HG03103 (cell line): Measurements from ENCODE around the gene DOCK1.

ENCODE experiments used
- ATAC-seq: cut with Tn5 transposase; IDR thresholded peaks from one replicate; pipeline ENCODE4 v1.9.1; 2021; ENCODE audit warnings: low read depth; ENCODE audit not compliant: unreplicated experiment

DOCK1 gene

DNA sequence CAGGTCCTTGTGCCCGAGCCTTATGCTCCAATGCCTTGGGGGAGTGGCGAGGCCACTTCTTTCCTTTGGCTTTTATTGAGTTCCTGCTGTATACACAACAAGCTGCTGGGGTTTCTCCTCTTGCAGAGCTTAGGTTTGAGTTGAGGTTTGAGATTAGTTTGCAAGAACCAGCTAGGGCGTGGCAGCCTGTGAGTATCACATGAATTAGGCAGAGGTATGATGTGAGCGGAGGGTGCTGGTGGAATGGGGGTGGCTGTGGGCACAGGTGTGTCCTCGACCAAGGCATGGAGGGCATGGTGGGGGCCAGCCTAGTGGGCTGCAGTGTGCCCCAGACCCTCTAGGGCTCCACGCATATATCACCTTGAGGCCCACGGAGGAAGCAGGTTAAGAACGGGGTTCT lies 123.3 kb downstream of the DOCK1 start:
- no peak for ATAC-seq

DNA sequence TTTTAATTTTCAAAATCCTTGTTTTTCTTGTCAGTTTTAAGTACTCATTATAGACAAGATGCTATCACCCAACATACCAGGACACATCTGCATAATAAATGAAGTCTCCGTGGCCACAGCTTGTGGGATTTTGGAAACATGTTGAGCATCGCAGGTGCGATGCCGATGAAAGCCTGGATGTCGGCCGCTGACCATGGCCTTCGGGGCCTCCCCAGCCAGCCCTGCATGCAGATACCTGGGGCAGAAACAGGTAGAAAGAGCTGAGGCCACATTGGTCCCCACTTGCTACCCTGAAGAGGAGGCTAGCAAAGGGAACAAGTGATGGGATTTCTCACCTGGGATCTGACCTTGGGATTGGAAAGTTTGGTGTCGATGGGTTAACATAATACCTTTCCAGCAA lies 123.8 kb downstream of the DOCK1 start:
- no peak for ATAC-seq

DNA sequence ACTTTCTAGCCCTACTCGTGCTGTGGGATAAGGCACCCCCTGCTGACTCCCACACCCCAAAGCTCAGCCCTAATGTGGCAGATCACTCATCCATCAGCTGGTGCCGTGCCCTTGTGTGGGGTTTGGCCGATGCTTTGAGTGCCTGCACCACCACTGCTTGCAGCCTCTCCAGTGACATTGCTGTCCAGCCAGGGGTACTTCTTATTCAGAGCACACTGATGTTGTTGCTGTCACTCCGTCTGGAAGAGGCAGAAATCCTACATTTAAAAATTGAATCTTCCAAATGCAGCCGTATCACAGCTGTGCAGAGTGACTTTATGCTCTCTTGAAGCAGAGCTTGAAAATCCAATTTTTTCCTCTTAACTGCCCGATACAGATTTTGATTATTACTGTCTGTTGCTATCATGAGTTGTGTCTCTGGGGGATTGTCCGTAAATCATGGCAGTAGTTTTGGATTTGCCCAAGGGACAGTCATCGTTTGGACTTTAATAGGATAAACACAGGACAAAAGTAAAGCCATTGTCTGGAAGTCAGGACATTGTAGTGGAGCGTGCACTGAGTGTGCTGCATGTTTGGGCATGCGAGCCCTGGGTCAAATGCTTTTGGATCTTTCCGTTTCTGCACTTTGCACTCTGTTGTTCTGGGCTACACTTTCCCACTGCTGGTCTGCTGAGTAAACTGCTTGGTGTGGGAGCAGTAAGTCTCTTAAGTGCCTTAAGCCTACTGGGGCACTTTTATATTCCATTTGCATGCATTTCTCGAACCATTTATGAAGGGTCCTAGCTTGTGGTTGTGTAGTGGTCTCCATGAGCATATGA lies 128.2 kb downstream of the DOCK1 start:
- ATAC-seq = no peak

DNA sequence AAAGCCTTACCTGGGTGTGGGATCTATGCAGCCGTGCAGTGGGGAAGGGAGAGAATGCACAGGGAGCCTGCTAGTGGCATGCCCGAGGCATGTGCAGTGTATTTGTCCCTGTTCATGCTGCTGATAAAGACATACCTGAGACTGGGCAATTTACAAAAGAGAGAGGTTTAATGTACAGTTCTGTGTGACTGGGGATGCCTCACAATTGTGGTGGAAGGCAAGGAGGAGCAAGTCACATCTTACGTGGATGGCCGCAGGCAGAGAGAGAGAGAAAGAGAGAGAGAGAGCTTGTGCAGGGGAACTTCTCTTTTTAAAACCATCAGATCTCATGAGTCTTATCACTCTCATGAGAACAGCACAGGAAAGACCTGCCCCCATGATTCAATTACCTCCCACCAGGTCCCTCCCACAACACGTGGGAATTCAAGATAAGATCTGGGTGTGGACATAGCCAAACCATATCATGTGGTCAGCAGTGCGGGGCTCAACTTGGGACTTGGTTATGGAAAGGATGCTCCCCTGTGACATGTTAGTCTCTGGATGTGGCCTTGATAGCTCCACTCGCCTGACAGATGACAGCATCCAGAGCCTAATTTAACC lies 128.9 kb downstream of the DOCK1 start:
- ATAC-seq = no peak

DNA sequence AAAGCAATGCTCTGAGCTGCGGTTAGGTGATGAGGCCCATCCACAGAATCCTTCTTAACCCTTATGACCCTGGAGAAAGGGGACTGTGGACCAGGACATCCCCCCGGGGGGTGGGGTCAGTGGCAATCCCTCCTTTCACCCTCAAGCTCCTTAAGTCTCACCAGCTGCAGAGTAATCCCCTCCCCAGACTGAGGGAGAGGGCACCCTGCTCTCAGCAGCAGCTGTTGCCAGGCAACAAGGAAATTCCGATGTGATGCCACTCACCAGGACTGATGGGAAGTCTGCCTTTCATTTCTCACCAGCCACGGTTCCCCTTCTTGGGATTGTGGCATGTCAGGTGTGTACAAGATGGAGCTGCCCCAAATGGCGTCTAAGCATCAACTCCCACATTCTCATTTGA lies 129.6 kb downstream of the DOCK1 start:
- ATAC-seq = no peak

DNA sequence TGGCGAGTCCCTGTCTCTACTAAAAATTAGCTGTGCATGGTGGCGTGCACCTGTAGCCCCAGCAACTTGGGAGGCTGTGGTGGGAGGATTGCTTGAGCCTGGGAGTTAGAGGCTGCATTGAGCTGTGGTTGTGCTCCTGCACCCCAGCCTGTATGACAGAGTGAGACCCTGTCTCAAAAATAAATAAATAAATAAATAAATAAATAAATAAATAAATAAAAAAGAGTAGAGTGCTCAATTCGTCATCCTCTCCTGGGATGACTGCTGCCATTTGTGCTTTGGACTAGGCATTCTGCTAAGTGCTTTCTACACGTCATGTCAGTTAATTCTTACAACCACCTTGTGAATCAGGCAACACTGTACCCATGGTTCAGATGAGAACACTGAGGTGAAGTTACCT lies 130.6 kb downstream of the DOCK1 start:
- ATAC-seq = no peak

DNA sequence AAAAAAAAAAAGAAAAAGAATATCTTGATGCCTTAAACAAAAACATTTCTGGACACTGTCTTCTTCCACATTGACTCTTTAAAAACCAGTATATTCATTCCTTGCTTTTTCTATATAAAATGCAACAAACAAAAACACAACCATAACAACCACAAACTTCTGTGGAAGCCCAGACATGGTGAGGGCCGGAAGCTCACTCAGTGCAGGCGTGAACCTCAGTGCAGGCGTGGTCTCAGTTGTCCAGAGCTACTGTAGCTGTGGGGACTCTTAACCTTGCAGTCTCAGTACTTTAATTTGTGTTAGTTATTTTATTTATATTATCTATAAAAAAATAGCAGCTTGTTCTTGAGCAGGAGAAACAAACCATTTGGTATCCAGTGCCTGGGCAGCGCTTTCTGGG lies 131.8 kb downstream of the DOCK1 start:
- no peak for ATAC-seq

DNA sequence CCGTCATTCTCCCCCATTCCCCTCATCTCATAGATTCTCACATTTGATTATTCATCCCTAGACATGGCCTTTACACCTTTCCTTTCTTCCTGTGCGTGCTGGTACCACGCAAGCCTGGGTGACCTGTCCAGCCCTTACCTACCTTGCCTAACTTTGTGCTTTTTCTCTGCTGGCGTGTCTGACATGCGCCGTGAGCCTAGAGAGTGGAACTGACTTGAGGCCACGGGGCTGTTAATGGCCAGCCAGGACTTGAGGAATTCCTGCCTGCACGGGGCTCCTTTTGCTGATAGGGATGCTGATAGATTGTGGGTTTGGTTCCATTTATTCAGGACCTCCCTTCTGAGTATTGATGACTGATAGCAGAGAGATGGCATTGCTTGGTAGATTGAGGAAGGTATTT lies 134.2 kb downstream of the DOCK1 start:
- no peak for ATAC-seq

DNA sequence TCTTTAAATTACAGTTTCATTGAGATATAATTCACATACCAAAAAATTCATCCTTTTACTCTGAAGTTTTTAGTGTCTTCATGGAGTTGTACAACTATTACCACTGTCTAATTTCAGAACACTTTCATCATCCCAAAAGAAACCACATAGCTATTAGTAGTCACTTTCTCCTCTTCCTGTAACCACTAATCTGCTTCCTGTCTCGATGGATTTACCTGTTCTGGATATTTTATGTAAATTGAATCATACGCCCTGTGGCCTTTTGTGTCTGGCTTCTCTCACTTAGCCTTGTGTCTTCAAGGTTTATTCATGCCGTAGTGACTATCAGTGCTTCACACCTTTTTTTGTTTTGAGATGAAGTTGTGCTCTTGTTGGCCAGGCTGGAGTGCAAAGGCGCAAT lies 135.5 kb downstream of the DOCK1 start:
- ATAC-seq = no peak

DNA sequence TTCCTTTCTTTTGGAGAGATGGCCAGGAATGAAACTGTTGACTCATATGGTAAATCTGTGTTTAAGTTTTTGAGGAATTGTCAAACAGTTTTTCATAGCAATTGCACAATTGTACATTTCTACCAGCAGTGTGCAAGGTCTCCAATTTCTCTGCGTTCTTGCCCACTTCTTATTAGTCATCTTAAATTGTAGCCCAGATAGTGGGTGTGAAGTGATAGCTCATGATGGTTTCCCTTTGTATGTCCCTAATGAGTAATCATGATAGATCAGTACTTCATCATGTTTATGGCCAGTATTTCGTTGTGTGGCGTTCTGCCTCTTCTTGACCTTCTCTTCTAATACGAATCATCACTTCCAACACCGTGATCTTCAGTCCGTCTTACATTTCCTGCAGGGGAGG lies 136.3 kb downstream of the DOCK1 start:
- no peak for ATAC-seq

DNA sequence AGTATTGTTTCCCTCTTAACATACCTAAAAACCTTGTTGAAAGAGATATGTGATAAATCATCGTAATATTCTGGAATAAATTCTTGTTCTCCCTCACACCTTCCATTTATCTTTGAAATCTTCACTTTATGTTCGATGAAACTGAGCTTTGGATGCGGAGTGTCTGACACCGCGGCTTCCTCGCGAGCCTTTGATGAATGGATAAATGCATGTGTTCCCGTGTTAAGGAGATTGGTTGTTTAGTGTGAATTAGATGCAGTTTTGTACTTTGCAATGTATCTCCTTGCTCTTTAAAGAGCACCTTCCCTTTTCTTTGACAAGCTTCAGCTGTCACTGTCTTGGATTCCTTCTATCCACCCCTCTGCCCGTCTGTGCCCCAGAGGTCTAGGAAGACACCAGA lies 138.1 kb downstream of the DOCK1 start:
- ATAC-seq = no peak

DNA sequence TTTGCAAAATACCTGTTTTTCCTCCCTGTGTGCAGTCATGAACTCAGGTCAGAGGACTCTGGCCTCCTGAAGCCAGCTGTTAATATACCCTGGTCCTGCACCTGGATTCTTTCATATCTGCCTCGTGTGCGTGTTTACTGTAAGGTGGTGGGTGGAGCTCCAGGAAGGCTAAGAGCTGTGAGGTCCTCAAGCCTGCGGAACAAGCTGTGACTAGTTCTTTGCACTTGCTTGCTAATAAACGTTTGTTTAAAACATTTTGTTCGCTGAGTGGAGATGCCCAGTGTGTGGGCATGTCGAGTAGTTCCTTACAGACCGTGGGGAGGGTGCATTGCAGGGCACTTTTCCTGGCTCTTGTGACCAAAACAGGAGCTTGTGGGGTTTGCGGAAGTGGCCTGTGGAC lies 139.0 kb downstream of the DOCK1 start:
- no peak for ATAC-seq

DNA sequence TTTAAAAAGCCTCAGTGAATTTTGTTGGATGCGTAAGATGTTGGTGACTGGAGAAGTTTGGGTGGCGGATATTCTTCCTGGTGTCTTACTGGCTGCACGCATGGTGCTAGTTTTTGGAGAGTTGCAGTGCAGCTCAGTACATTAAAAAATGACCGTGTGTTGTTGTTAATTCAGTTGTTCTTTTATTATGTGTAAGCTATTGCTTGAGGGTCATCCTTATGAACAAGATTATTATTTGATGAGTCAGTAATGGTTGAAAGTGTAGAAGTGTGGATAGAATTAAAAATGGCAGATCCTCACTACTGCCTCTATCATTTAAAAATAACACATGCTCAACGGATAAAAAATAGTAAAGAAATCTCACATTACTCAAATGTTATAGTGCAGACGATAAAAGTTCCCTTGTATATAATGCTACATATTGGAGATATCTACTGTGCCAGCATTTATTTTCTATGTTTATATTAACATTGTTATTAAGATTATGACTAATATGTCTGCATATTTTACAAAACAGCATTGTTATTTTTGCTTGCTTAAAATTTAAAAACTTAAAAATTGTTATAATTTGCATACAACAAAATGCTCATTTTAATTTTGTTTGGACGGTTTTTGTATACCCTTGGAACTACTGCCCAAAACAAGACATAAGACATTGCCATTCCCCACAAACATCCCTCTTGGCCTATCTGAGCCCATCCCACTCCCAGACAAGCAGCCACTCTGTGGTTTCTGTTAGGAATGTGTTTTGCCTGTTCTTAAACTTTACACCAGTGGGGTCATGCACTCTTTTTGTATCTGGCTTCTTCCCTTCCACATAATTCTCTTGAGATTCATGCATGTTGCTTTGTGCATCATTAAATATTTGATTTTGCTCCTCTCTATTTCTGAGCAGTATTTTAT lies 142.0 kb downstream of the DOCK1 start:
- no peak for ATAC-seq

DNA sequence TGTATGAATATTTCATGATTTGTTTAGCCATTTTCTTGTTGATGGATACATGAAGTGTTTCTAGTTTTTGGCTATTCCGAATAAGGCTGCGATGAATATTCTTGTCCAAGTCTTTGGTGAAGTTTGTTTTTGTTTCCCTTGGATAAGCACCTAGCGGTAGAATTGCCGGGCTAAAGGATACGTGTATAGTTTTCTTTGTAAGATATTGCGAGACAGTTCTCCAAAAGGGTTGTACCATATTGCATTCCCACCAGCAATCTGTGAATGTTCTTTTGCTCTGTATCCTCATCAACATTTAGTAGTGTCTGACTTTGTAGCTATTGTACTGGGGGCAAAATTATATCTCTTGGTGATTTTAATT lies 142.6 kb downstream of the DOCK1 start:
- ATAC-seq = no peak

DNA sequence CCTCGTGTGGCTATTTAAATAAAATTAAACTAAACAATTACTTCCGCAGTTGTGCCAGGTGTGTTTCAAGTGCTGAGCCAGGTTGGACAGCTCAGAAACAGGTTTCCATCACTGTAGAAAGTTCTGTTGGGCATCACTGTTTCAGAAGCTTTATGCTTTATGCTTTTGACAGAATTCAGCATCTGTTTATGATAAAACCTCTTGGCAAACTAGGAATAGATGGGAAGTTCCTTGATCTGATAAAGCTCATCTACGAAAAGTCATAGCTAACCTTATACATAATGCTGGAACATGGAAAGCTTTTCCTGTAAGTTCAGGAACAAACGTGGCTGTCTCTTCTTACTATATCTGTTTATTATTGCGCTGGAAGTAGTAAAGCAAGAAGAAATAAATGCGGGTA lies 143.4 kb downstream of the DOCK1 start:
- no peak for ATAC-seq

DNA sequence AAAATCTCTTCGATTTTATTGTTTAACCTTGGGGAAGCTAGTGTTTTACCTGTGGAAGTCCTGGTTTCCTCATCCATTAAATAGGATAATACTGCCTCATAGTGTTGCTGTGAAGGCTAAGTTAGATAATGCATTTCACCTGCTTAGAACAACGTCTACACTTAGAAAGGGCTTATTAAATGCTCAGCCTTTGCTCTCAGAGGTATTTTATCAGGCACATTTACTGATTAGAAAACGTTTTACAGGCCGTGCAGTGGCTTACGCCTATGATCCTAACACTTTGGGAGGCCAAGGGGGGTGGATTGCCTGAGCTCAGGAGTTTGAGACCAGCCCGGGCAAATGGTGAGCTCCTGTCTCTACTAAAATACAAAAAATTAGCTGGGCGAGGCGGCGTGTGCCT lies 146.8 kb downstream of the DOCK1 start:
- no peak for ATAC-seq

DNA sequence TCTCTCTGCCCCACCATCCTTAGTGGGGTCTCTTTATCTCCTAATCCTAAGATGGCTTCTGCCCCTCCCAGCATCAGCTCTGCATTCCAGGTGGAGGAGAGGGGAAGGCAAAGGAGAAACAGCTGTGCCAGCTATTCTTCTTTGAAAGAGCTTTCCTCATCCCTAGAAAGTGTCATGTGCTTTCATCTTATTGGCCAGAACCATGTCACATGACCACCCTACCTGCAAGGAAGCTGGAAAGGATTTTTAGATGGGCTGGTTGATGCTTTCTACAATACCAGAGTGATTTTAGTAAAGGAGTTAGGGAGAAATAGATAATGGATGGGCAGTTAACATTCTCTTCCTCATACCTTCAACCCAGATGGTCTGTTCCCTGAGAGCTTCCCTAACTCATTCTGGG lies 150.0 kb downstream of the DOCK1 start:
- ATAC-seq = no peak

DNA sequence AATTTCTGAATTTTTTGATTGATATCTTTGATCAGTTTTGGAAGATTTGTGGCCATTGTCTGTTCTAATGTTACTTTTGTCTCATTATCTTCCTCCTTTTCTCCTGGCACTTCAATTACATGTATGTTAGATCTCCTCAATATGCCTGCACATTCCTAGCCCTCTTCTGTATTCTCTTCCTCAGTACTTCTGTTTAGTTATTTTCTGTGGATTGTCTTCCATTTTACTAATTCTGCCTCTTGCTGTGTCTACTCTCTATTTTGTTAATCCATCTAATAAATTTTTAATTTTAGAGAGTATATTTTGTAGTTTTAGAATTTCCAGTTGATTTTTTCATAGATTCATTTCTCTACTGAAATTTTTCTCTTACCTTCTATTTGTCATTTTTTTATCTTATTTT lies 154.1 kb downstream of the DOCK1 start:
- ATAC-seq = no peak

DNA sequence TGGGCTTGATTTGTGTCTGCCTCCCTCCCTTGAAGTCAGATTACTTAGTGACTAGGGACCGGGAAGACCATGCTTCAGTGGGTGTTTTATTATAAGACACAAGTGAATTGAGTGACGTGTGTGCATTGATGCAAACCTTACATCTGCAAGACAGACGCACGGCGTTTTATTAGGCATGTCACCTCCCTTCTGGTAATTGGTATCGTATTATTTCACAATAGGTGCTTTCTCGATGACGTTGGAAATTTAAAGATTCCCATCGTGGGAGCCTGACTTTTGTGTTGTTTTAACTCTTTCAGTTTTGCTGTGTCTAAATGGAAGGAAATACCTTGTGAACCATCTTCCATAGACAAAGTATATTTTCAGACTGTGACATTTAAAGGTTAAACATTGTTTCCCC lies 158.5 kb downstream of the DOCK1 start:
- ATAC-seq = no peak

DNA sequence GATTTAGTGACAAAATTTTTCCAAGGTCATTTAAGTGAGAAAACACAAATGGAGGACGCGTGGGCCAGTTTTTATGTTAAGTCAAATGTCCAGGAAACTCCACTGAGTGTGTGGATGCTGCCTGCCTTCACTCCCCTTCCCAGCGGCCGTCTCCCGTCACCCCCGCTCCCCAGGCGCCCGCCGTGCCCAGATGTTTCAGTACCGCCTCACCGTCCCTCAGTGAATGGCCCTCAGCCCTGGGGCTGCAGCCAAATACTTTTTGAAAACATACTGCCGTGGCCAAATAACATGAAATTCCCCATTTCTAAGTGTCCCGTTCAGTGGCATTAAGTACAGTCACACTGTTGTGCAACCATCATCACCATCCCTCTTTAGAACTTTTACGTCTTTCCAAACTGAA lies 159.2 kb downstream of the DOCK1 start:
- ATAC-seq = no peak

DNA sequence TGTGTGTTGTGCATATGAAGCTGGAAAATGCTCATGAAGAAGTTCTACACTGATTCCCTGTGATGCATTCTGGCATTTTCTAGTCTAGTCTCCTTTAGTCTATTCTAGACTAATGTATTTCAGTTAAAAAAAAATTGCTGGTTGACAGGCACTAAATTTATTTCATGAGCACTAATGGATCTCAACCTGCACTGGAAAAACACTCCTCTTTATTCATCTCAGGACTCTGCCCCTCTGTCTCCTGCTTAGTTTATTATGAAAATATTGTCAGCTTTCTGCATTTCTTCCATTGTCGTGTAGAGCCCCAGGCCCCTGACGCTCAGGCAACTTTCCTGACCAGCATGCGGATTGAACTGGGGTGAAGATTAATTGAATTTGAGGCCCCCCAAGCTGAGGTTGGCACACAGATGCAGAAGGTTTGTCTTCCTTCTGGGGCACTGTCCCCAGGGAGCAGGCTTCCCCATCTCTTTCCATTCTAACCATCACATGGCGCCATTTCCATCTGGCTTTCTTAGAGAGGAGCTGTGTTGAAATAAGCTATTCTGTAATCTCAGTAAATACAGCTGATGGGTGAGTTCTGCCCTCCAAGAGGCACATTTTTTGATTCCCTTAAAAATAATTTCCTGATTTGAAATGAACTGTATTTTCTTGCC lies 162.4 kb downstream of the DOCK1 start:
- no peak for ATAC-seq
